Epidermal melanocyte (primary cell): ENCODE results near the gene PSKH1.
"Not testable (repeated sequence)": the region's sequence is repeated elsewhere in the genome, so short reads cannot be mapped to it uniquely, and the experiment has no call there.

ENCODE experiments used
- DNase-seq: peaks from one replicate; pipeline ENCODE4 v3.0.0; 2011; ENCODE audit warnings: low spot score; ENCODE audit not compliant: insufficient read length

The PSKH1 gene

DNA sequence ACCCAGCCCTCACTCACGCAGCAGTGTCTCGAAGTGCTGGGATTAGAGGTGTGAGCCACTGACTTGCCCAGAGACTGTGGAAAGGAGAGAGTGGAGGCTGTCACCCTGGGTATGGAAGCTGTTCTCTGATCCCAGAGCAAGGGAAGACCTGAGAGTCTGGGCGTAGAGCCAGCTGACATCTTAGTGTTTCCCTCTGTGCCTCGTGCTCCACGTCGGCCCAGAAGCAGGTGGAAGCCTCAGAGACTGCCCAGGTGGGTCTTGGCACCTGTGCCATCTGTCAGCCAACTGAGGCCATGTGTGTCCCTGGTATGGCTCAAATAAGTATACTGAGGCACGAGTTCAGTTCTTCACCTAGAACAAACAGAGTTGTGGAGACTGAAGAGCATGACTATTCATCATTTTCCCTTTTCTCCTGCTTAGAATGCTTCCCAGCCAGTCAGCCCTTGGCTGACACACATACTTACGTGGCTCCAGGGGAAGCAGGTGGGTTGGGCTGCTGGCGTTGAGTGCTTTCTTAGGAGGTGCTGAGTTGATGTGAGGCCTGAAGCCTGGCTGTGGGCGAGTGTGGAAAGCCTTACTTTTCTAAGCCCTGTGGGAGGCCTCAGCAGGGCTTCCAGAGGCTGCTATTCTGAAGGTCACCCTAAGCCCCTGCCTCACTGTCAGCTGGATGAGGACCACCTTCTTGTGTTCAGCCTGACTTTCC lies 30.5 kb downstream of the PSKH1 start:
- DNase-seq = no peak

DNA sequence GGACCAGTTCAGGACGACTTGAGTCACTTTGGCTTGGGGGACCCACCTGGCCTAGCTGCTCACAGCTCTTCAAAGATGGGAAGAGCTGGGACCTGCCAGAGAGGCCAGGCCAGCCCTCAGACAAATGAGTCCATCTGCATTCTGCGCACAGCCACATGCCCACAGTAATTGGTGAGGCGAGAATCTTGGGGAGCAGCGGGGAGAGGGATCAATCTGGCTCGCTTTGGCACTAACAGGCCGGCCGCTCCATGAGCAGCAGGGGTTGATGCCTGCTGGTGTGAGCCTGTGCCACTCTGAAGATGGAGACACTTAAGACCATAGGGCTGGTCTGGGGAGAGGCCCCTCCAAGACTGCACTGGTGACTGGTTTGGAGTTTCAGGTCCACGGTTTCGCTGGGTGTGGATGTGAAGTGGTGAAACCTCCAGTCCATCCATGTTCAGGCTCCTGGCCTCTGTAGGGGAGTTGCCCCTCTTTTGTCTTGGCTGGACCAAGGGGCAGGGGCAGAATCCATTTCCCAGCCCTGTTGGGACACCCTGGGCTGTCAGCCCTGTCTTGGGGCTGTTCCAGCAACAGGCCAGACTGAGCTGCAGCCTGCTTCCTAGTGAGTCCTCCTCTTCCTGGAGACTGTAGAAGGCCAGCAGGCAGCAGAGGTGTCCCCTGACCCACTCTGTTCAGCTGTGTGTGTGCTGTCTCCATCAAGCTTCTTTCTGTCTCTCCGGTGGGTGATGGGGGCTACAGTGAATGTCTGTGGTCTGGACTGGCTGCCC lies 31.3 kb downstream of the PSKH1 start:
- DNase-seq = no peak

DNA sequence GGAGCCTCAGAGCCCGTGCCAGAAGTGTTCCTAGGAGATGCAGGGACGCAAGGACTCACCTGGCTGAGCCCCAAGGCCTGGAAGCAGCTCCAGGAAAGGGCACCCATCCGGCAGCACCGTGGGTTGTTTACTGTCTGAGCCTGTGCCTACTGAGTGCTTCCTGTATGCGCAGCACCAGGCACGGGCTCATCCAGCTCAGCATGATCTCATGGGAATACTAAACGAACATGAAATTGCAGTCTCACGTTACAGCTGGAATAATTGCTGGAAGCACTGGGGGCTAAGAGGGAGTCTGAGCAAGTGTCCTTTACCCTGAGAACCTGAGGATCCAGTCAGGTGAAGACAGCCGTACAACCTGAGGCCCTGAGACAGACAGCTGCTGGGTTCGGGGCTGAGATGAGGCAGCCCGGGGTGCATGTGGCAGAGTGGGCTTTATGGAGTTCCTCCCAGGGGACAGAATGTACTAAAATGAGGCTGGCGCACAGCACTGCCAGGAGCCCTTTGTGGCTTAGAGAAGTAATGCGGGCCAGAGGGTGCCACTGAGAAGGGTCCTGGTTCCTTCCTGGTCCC lies 33.2 kb downstream of the PSKH1 start:
- DNase-seq = no peak

DNA sequence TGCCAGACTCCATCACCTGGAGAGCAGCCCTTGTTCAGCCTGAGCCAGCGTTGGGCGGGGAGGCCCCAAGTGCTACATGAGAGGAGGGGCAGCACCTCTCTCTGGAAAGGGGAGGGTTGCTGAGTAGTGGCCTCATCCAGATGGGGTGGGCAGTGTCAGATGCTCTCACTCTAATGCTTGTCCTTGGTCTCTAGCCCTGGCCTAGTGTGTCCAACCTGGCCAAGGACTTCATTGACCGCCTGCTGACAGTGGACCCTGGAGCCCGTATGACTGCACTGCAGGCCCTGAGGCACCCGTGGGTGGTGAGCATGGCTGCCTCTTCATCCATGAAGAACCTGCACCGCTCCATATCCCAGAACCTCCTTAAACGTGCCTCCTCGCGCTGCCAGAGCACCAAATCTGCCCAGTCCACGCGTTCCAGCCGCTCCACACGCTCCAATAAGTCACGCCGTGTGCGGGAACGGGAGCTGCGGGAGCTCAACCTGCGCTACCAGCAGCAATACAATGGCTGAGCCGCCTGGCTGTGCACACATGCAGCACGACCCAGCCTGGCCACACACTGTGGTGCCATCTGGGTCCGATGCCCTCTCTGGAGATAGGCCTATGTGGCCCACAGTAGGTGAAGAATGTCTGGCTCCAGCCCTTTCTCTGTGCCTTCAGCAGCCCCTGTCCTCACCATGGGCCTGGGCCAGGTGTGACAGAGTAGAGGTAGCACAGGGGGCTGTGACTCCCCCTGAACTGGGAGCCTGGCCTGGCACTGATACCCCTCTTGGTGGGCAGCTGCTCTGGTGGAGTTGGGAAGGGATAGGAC lies 34.3 kb downstream of the PSKH1 start:
- no peak for DNase-seq

DNA sequence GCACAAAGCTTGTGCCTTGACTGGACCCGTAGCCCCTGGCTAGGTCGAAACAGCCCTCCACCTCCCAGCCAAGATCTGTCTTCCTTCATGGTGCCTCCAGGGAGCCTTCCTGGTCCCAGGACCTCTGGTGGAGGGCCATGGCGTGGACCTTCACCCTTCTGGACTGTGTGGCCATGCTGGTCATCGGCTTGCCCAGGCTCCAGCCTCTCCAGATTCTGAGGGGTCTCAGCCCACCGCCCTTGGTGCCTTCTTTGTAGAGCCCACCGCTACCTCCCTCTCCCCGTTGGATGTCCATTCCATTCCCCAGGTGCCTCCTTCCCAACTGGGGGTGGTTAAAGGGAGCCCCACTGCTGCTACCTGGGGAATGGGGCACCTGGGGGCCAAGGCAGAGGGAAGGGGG lies 35.1 kb downstream of the PSKH1 start:
- DNase-seq = no peak

DNA sequence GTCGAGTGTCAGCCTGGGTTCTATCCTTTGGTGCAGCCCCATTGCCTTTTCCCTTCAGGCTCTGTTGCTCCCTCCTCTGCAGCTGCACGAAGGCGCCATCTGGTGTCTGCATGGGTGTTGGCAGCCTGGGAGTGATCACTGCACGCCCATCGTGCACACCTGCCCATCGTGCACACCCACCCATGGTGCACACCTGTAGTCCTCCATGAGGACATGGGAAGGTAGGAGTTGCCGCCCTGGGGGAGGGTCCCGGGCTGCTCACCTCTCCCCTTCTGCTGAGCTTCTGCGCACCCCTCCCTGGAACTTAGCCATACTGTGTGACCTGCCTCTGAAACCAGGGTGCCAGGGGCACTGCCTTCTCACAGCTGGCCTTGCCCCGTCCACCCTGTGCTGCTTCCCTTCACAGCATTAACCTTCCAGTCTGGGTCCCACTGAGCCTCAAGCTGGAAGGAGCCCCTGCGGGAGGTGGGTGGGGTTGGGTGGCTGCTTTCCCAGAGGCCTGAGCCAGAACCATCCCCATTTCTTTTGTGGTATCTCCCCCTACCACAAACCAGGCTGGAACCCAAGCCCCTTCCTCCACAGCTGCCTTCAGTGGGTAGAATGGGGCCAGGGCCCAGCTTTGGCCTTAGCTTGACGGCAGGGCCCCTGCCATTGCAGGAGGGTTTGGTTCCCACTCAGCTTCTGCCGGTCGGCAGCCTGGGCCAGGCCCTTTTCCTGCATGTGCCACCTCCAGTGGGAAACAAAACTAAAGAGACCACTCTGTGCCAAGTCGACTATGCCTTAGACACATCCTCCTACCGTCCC lies 35.7 kb downstream of the PSKH1 start:
- DNase-seq = peak; percentile 76

DNA sequence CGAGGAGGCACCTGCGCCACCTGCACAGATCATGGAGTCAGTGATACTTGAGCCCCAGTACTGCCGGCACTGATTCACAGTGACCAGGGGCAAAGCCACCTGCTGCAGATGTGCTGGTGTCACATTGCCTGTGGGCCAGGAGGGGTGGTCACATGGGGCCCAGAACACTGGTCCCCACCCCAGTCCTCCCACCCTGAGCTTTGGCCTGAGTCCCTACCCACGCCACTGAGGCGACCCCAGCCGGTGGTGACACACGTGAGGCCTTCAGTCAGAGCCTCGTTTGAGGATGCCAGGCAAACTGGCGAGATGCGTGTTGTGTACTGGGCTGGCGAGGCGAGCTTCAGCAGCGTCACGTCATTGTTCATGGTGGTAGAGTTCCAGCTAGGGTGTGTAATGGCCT lies 37.1 kb downstream of the PSKH1 start:
- DNase-seq = no peak

DNA sequence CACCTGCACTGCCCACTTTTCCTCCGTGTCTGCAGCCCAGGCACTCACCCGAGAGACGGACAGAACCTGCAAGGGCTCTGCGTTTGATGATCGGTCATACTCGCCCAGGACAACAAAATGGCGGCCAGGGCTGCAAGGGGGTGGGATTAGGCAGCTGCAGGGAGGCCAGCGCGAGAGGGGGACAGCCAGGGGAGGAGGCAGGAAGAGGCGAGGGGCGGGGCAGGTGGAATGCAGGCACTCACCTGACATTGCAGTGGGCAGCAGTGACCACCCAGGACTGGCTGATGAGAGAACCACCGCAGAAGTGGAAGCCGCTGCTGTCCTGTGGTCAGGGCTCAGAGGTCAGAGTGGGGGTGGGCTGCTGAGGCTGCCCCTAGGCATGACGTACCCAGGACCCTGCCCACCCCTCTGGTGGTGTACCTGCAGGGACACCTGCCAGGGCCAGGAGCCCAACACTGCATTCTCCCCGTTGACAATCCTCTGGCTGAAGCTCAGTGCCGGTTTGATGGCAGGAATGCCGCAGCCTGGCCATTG lies 37.7 kb downstream of the PSKH1 start:
- no peak for DNase-seq

DNA sequence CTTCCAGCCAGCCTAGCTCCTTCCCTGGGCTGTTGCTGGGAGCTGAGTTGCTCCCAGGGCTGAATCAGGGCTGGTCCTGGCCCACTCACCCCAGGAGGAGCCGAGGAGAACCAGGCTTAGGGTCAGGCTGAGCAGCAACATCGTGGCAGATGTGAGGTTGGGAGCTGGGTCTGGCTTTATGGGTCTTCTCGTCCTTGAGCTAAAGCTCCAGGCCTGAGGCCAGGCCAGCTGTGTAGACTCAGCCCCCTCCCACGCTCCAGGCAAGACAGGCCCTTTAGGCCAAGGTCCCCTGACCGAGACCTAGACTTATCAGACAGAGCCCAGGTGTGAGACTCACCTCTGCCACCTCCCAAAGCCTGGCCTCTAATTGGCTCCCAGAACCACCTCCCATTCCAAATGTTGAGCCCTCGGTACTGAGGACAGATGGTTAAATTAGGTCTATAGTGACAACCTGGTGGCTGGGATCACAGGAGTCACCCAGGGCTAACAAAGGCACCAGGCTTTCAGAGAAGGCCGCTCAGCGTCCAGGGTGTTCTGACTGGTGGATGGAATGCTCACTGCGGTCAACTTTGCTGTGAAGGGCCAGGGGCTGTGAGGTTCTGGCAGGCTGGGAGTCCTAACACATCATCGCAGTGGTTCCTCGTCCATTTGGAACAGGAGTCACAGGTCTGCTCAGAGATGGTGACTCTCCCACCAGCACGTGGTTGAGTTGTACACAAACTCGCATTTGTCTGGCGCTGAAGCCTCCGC lies 38.8 kb downstream of the PSKH1 start, which contains the start of gene CTRL:
TSS of gene CTRL (minus strand) at position 151 of the 750 bp plus-strand sequence. CDS start at position 141, 10 bp downstream.
- no peak for DNase-seq

DNA sequence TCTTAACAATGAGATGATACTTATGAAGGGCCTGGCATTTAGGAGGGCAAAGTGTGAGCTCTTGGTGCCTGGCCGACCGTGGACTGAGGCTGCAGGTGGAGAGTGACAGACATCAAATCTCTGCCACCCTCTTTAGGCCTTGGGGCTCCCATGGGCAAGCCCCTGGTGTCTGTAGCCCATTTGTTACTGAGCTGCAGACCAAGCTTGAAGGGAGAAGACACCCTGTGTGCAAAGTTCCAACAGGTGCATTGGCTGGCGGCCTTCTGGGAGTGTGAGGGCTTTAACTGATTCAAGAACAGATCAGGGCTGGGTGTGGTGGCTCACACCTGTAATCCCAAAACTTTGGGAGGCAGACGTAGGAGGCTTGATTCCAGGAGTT lies 39.4 kb downstream of the PSKH1 start:
- DNase-seq = no peak

DNA sequence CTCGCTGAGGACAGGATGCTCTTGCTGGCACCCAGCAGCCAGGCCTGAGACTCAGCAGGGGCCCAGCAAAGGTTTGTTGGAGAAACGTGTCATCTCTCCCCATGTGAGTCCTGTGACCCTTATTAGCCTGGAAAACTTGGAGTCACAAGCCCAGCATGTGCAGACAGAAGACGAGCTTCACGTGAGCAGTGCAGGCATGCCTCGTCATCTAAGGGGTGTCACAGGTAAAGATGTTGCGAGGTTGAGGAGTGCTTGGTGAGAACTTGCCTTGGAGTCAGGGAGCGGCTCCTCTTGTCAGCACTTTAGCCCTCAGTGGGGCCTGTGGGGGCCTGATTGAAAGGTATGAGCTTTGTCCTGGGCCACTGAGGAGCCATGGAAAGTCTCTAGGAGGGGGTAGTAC lies 40.8 kb downstream of the PSKH1 start:
- DNase-seq = no peak

DNA sequence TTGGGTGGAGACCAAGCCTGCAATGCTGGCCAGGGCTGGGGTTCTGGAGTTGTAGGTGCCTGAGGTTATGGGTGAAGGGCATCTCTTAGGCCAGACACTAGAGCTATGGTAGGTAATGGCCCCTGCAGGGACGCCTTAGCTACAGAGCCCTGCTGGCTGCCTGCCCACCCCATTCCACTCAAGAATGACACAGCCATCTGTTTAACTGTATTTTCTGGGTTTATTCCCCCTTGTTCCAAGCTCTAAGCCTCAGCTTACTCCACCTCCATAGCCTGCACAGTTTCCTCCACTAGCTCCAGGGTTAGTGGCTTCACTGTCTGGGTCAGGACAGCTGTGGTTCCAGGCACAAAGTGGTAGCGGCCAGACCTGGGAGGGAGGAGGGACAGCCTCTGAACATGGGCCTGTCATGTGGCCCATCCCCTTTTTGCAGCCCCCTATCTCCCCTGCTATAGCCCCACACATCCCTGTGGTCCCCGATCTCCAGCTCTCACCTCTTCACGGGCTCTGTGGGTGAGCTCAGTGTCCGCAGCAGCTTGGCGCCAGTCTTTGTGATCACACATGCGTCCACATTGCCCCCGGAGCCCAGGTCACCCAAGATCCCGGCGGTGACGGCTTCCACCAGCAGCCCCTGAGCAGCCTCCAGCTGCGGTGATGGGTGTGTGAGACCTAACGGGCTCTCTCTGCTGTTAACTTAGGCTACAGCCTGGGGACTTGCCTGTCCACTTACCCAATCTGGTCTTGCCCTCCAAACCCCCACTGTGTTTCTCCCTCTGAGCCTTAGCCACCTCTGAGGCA lies 41.4 kb downstream of the PSKH1 start:
- DNase-seq = no peak

DNA sequence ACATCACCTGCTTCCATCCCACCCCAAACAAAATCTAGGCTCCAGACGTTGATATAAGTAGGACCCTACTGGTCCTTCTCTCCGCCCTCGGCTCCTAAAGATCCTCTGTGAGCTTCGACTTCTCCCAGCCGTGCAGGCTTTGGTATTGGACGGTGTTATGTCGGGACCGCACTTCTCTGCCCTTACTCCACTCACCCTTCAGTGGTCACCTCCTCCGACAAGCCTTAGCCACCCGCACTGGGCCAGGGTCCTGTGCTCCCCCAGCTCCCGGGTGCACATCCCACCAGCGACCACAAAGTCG lies 42.0 kb downstream of the PSKH1 start:
- DNase-seq = no peak

DNA sequence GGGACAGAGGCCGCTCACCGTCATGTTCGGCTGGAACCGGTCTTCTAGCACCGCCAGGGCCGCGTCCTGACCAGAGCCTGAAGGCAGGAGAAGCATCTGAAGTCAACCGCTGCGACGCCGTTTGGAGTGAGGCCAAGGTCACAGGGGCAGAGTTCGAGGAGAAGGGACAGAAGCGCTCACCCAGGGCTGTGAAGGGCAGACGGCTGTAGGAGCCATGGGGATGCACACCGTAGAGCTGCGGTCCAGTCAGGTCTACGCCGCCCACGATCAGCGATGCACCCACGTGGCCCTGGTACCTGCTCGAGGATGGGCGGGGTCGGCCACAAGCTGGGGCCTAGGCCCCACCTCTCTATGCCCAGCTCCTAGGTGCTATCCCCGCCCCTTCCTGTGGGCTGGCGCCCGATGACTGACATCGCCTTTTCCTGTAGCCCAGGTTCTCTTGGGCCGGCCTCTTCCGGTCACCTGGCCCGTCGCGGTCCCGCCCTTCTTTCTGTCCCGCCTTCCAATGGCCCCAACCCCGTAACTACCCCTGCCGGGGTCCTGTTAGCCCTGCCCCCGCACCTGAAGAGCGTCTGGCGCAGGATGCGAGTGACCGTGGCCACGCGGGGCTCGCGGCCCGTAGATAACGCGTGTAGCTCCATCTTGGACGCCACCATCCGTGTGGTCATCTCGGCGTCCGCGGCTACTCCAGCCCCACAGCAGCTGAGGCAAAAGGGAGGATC lies 42.5 kb downstream of the PSKH1 start:
- peak; percentile 100 for DNase-seq

DNA sequence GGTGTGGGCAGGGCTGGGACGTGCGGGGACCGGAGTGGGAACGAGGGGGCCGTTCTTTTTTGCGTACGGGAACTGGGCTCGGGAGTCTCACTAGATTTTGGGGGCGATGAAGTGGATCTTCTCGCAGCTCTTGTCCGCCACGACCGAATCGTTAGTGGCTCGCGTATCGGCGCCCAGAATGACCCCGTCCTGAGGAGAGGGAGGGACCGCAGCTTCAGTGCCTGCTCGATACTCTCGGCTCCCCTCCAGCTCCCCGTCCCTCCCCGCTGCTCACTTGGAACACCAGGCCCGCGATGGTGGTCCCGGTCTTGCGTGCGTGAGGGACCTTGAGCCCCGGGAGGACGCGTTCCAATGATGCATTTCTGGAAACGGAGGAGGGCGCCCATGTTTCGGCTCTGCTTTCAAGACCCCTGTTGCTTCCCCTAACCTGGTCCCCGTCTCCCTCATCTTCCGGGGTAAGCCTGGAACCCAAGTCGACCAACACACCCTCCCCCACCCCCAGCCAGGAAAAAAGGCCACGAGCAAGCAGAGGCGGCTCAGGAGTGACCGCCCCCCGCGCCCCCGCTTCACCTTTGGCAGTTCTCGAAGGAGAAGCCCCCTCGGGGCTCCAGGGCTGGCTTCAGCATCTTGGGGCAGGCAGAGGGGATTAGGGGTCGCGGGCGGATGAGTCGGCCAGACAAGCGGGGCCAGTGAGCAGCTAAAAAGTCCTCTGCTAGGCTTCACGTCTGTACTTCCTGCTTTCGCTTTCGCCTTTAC lies 43.2 kb downstream of the PSKH1 start, which contains the start of gene PSMB10:
TSS of gene PSMB10 (minus strand) at position 727 of the 756 bp plus-strand sequence. CDS start at position 626, 101 bp downstream.
- DNase-seq = peak; percentile 80

DNA sequence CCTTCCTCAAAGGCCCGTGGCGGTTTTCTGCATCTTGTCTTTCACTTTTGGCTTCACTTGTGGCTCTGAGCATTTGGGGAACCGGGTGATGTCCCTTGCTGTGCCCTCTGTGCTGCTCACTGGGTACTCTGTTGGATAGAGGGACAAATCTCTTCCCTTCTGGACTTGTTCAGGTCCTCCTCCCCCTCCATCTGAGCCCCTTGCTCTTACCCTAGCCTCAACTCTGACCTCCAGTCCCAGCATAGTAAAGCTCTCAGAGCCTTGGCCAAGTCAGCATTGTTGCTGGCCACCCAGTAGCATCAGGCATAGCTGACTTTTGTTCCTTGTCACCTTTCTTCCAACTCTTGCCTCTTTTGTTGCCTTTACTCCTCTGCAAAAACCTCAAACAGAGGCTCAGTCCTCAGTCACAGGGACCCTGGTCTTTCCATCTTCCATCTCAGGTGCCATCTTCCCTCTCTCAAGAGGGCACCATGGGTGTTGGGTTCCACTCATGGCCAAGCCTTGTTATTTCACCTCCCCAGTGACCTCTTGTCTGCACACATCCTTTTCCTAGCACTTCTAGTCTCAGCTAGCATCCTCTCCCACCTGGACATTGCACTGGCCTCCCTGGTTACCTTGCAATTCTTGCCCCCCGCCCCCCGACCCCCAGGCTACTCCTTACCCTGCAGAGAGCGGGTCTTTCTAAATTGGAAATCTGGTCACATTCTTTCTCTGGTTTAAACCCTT lies 44.0 kb downstream of the PSKH1 start:
- DNase-seq = no peak

DNA sequence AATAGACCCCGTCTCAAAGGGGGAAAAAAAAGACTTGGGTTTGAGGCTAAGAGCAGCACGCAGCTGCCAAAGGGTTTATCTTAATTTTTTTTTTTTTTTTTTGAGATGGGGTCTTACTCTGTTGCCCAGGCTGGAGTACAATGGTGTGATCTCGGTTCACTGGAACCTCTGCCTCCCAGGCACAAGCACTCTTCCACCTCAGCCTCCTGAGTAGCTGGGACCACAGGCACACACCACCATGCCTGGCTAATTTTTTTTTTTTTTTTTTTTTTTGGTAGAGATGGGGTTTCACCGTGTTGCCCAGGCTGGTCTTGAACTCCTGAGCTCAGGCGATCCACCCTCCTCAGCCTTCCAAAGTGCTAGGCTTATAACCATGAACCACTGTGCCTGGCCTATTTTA lies 44.7 kb downstream of the PSKH1 start:
- not testable (repeated sequence) for DNase-seq
